CD4-positive, CD25-positive, alpha-beta regulatory T cell (primary cell): ENCODE results near the gene ASCC3. TPM values are rescaled to one million over a fixed set of nuclear protein-coding genes. Genes with fewer than 3 reads are reported as not detected.

Experiments used
- ATAC-seq, 2 donors: fragments of 150-1000 bp; cut with Tn5 transposase; one replicate each; pipeline ENCODE4 v1.10.0; 2021; ENCODE audit warnings: low read depth in 2 of 2, moderate number of reproducible peaks in 2 of 2, moderate library complexity in 1 of 2
- DNase-seq, 3 donors: peaks; one replicate each; pipeline versions ENCODE4 v3.0.0 to v3.0.0-alpha.2; 2012 to 2022; ENCODE audit warnings: mixed read lengths in 1 of 3
- H3K27ac ChIP-seq: one replicate; pipeline ENCODE4 v1.7.0; 2013; ENCODE audit warnings: mild to moderate bottlenecking, low read length; ENCODE audit not compliant: insufficient read depth, poor library complexity, severe bottlenecking
- H3K27me3 ChIP-seq: one replicate; pipeline ENCODE4 v1.7.0; 2013; ENCODE audit warnings: low read length; ENCODE audit not compliant: control insufficient read depth, insufficient read depth
- H3K36me3 ChIP-seq: one replicate; pipeline ENCODE4 v1.7.0; 2013; ENCODE audit warnings: mild to moderate bottlenecking, low read length, moderate library complexity; ENCODE audit not compliant: control insufficient read depth, insufficient read depth
- H3K4me1 ChIP-seq: 2 replicates; pipeline ENCODE4 v1.7.0; 2013; ENCODE audit warnings: mild to moderate bottlenecking, low read length; ENCODE audit not compliant: insufficient read depth, control insufficient read depth, poor library complexity, severe bottlenecking
- H3K4me3 ChIP-seq: one replicate; pipeline ENCODE4 v1.7.0; 2013; ENCODE audit warnings: low read depth, mild to moderate bottlenecking, low read length, moderate library complexity
- H3K9me3 ChIP-seq, 2 experiments: 1 replicate in 1 of 2; 2 replicates in 1 of 2; pipeline ENCODE4 v1.7.0; 2013; ENCODE audit warnings: low read length in 2 of 2, mild to moderate bottlenecking in 1 of 2, moderate library complexity in 1 of 2; ENCODE audit not compliant: control insufficient read depth in 2 of 2
- H3K27ac Mint-ChIP-seq, 3 donors: one replicate each; pipeline ENCODE4 v1.8.0; 2020 to 2022; ENCODE audit warnings: mild to moderate bottlenecking in 3 of 3, mixed read lengths in 3 of 3, moderate library complexity in 2 of 3
- H3K27me3 Mint-ChIP-seq: one replicate; pipeline ENCODE4 v1.8.0; 2022; ENCODE audit warnings: mild to moderate bottlenecking, mixed read lengths
- H3K36me3 Mint-ChIP-seq: one replicate; pipeline ENCODE4 v1.8.0; 2020; ENCODE audit warnings: mixed read lengths
- H3K4me1 Mint-ChIP-seq, 4 donors: one replicate each; pipeline ENCODE4 v1.8.0; 2020 to 2022; ENCODE audit warnings: mixed read lengths in 4 of 4, mild to moderate bottlenecking in 1 of 4
- H3K4me3 Mint-ChIP-seq, 4 donors: one replicate each; pipeline ENCODE4 v1.8.0; 2020 to 2022; ENCODE audit warnings: mild to moderate bottlenecking in 4 of 4, mixed read lengths in 4 of 4, moderate library complexity in 3 of 4
- H3K9me3 Mint-ChIP-seq, 7 donors: one replicate each; pipeline ENCODE4 v1.8.0; 2020 to 2022; ENCODE audit warnings: mixed read lengths in 7 of 7, mild to moderate bottlenecking in 3 of 7, moderate library complexity in 2 of 7
- polyA plus RNA-seq, 4 donors: library from polyadenylated mRNA; unstranded; fragments of 300-500 nt; fragmentation: Illumina TruSeq; gene quantifications; one replicate each; pipeline ENCODE4 v1.2.3, GENCODE V29; 2021
- total RNA-seq: library from RNA; stranded (reverse); gene quantifications from one replicate; pipeline ENCODE4 v1.2.3, GENCODE V29; 2022

Gene ASCC3
- total and polyA plus RNA-seq, 5 donors from 2014 or later = 22.6 to 51.2 (median 29.2) TPM

DNA sequence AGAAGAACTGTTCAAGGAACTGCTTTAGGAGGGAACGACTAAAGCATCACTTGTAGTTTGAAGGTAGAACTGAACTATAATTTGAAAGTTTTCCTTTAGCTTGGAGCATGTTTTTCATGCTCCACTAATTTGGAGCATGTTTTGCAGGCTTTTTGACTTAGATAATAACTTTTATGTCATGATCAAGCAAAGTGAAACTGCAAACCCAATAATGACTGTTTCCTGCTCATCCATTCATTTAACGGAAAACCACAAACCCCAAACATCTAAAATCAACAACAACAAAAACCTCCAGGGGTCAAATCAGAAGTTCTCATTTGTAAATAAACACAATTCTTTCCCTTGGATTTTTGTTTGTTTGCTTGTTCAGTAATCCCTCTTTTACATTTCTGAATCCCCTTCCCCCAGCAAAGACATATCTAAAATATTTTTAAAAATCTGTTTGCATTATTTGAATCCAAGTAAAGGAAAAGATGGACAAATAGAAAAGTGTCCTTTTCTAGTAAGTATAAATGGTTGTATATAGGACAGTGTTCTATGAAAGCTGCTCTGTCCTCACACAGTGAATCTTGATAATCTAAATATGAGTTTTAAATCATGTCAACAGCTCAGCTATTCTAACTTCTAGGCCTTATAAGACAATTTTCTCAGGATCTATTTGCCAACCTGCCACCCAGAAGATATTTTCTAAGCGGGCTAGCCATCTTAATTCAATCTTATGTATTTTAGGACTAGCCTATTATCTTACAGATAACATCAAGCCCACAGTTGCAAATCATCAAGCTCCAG, 419.0 kb downstream of the ASCC3 start:
- H3K4me1 Mint-ChIP-seq = peaks cover 13 to 47% (median 27%) of the 10 kb centered on the region in 4 donors
- Histone ChIP-seq H3K4me1 (peaks cover 45% of the 10 kb centered on the region), H3K9me3 (peaks cover 10 to 23% of the 10 kb centered on the region in 2 experiments), H3K27me3 (peaks cover 62% of the 10 kb centered on the region), H3K4me3 (peak overlapping the region; percentile 57), H3K36me3 (no peaks in the 10 kb centered on the region), H3K27ac (no peak overlapping the region)
- no peak for ATAC-seq
- peak overlapping the region; percentile 29 to 86 (median 65) for H3K4me3 Mint-ChIP-seq
- H3K9me3 Mint-ChIP-seq = peaks cover 0 to 34% (median 5%) of the 10 kb centered on the region in 7 donors
- H3K27me3 Mint-ChIP-seq = peaks cover 63% of the 10 kb centered on the region
- no peak overlapping the region for H3K27ac Mint-ChIP-seq
- peak in 1 of 3 donors; percentile 36 for DNase-seq
- no peaks in the 10 kb centered on the region for H3K36me3 Mint-ChIP-seq

GRCh38 chr6:100461278-100461916, 419.7 kb downstream of the ASCC3 start:
- ATAC-seq = no peak

DNA sequence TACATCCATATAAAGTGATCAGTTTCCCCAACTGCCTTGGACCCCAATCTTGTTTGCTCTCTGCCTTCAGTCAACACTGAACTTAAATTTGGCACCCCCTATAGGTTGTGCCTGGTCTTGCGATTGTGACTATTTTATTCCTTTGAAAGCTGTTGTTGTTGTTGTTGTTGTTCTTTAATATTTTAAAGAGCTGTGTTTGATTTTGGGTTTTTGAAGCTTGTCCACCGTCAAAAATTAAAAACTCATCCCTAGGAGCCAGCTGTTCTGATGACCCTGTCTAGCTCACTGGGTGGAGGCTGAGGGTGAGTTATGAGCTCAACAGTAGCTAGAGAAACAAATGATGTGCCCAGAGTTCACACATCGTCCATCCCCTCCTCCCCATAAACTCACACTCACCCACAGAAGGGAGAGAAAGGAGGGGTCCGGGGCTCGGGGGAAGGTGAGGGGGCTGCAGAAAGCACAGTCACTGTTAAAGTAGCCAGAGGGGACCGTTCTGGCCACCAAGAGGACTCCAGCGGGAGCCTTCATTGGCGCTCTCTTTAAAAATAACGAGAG, 420.4 kb downstream of the ASCC3 start:
- Histone ChIP-seq H3K4me1 (peaks cover 37% of the 10 kb centered on the region), H3K27me3 (peaks cover 62% of the 10 kb centered on the region), H3K36me3 (no peaks in the 10 kb centered on the region), H3K4me3 (peak overlapping the region; percentile 57), H3K9me3 (peaks cover 14 to 24% of the 10 kb centered on the region in 2 experiments), H3K27ac (no peak overlapping the region)
- DNase-seq (no peak), ATAC-seq (no peak)
- Mint-ChIP-seq H3K27me3 (peaks cover 49% of the 10 kb centered on the region), H3K36me3 (no peaks in the 10 kb centered on the region), H3K4me1 (peaks cover 13 to 41% (median 25%) of the 10 kb centered on the region in 4 donors), H3K9me3 (peaks cover 0 to 33% (median 5%) of the 10 kb centered on the region in 7 donors), H3K4me3 (peak overlapping the region in 3 of 4 donors; percentile 38 to 86 (median 71)), H3K27ac (no peak overlapping the region)

More at GRCh38 chr6:100461278-100461916, 419.7 kb downstream of the ASCC3 start:
- H3K27ac Mint-ChIP-seq = no peak overlapping the region
- H3K27ac ChIP-seq = no peak overlapping the region
- H3K4me1 ChIP-seq = peaks cover 38% of the 10 kb centered on the region
- DNase-seq = no peak
- peak overlapping the region; percentile 57 for H3K4me3 ChIP-seq
- peaks cover 0 to 32% (median 5%) of the 10 kb centered on the region in 7 donors for H3K9me3 Mint-ChIP-seq
- no peaks in the 10 kb centered on the region for H3K36me3 ChIP-seq
- peaks cover 61% of the 10 kb centered on the region for H3K27me3 ChIP-seq
- H3K4me1 Mint-ChIP-seq = peaks cover 13 to 44% (median 28%) of the 10 kb centered on the region in 4 donors
- H3K4me3 Mint-ChIP-seq = peak overlapping the region; percentile 33 to 86 (median 65)
- peaks cover 56% of the 10 kb centered on the region for H3K27me3 Mint-ChIP-seq
- H3K36me3 Mint-ChIP-seq = no peaks in the 10 kb centered on the region
- peaks cover 15 to 23% of the 10 kb centered on the region in 2 experiments for H3K9me3 ChIP-seq

GRCh38 chr6:100459592-100460184, 421.4 kb downstream of the ASCC3 start:
- Mint-ChIP-seq H3K27ac (peak overlapping the region in 1 of 3 donors; percentile 45), H3K4me3 (peak overlapping the region in 2 of 4 donors; percentile 20 to 47), H3K36me3 (no peaks in the 10 kb centered on the region), H3K4me1 (peaks cover 9 to 35% (median 23%) of the 10 kb centered on the region in 4 donors), H3K9me3 (peaks cover 0 to 30% (median 7%) of the 10 kb centered on the region in 7 donors), H3K27me3 (peaks cover 38% of the 10 kb centered on the region)
- no peak overlapping the region for H3K4me3 ChIP-seq
- peaks cover 62% of the 10 kb centered on the region for H3K27me3 ChIP-seq
- DNase-seq (no peak), ATAC-seq (no peak)
- H3K27ac ChIP-seq = no peak overlapping the region
- H3K4me1 ChIP-seq = peaks cover 30% of the 10 kb centered on the region
- no peaks in the 10 kb centered on the region for H3K36me3 ChIP-seq
- peaks cover 14 to 29% of the 10 kb centered on the region in 2 experiments for H3K9me3 ChIP-seq

DNA sequence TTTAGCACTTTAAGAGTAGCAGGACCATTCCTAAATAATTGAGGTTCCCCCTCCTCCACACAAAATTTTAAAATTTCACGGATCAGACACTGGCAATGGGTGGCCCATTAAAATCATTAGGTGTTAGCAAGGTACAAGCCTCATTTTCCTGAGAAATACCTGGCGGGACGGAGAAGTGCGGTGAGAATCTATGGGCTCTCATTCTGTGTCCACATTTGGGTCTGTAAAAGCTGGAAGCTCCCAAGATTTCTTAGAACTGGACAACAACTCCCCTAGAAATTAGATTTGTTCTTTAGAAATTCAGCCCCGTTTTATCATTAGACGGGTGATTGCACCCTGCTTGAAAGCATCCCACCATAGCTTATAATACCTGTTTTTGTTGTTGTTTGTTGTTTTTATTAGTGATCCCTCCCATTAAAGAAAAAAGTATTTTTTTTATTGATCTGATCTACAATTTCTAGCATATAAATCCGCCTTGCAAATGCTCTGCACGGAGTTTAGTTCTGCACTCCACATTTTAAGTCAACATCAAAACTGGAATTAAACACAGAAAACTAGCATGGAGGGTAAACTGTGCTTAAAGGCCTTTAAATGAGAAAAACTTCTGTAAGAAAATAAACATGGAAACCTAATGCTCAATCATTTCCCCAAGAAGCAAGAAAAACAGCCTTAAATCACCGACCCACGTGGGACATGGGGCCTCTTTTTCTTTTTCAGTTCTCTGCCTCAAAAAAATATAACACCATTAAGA, 422.1 kb downstream of the ASCC3 start:
- H3K4me3 Mint-ChIP-seq = peak overlapping the region in 2 of 4 donors; percentile 20 to 73

More for the DNA sequence above, 422.1 kb downstream of the ASCC3 start:
- no peak for DNase-seq
- no peaks in the 10 kb centered on the region for H3K36me3 Mint-ChIP-seq
- Histone ChIP-seq H3K4me3 (no peak overlapping the region), H3K27me3 (peaks cover 64% of the 10 kb centered on the region), H3K27ac (no peak overlapping the region), H3K4me1 (peaks cover 24% of the 10 kb centered on the region), H3K9me3 (peaks cover 14 to 34% of the 10 kb centered on the region in 2 experiments), H3K36me3 (no peaks in the 10 kb centered on the region)
- H3K9me3 Mint-ChIP-seq = peaks cover 0 to 30% (median 7%) of the 10 kb centered on the region in 7 donors
- H3K4me1 Mint-ChIP-seq = peaks cover 9 to 35% (median 22%) of the 10 kb centered on the region in 4 donors
- peaks cover 36% of the 10 kb centered on the region for H3K27me3 Mint-ChIP-seq
- no peak for ATAC-seq
- peak overlapping the region in 1 of 3 donors; percentile 44 for H3K27ac Mint-ChIP-seq
